Esophagus muscularis mucosa (tissue), 4 donors: ENCODE measurements around the gene NPPB. TPM values are rescaled to one million over a fixed set of nuclear protein-coding genes. Genes with fewer than 3 reads are reported as not detected.

Experiments
- DNase-seq: peaks from one replicate; pipeline ENCODE4 v3.0.0-alpha.2; 2017; ENCODE audit errors: extremely low spot score
- H3K27ac ChIP-seq, 4 donors: fragments of 200-600 bp; sonication (generic); replicated peaks in 1 of 4; 1 replicate in 3 of 4; 2 replicates in 1 of 4; pipeline ENCODE4 v1.5.1; 2016 to 2019; ENCODE audit warnings: mild to moderate bottlenecking in 1 of 4
- H3K27me3 ChIP-seq, 4 donors: fragments of 200-600 bp; sonication (generic); one replicate each; pipeline versions ENCODE4 v1.5.1 to v1.6.0; 2016 to 2019
- H3K36me3 ChIP-seq, 4 donors: fragments of 200-600 bp; sonication (generic); one replicate each; pipeline ENCODE4 v1.5.1; 2016 to 2019
- H3K4me1 ChIP-seq, 4 donors: fragments of 200-600 bp; sonication (generic); one replicate each; pipeline ENCODE4 v1.5.1; 2016 to 2019
- H3K4me3 ChIP-seq, 4 donors: fragments of 200-600 bp; sonication (generic); 1 replicate in 2 of 4; 2 replicates in 2 of 4; pipeline ENCODE4 v1.5.1; 2016 to 2019; ENCODE audit warnings: mild to moderate bottlenecking in 4 of 4, moderate library complexity in 1 of 4
- H3K9me3 ChIP-seq, 4 donors: fragments of 200-600 bp; sonication (generic); 1 replicate in 3 of 4; 2 replicates in 1 of 4; pipeline ENCODE4 v1.5.1; 2016 to 2019
- CTCF ChIP-seq, 3 experiments: fragments of 200-600 bp in 2 of 3; fragments of 450-650 bp in 1 of 3; sonication (generic) in 2 of 3; IDR thresholded peaks; one replicate each; pipeline ENCODE4 v1.5.1; 2017 to 2019; ENCODE audit warnings: antibody characterized with exemption in 3 of 3, mild to moderate bottlenecking in 2 of 3, moderate library complexity in 1 of 3
- EP300 ChIP-seq: sonication (generic); formaldehyde crosslinking; IDR thresholded peaks from one replicate; pipeline ENCODE4 v1.6.1; 2017; ENCODE audit warnings: antibody characterized with exemption
- POLR2A ChIP-seq: fragments of 450-650 bp; IDR thresholded peaks from one replicate; pipeline ENCODE4 v1.6.1; 2017; ENCODE audit warnings: antibody characterized with exemption, moderate library complexity, mild to moderate bottlenecking, low read depth
- POLR2AphosphoS5 ChIP-seq, 2 donors: sonication (generic); formaldehyde crosslinking; IDR thresholded peaks; one replicate each; pipeline ENCODE4 v1.6.1; 2017; ENCODE audit warnings: antibody characterized with exemption in 2 of 2
- WGBS: methylation state at CpG from one replicate; pipeline ENCODE4 v1.1.5; 2018; 5-methylcytosine and 5-hydroxymethylcytosine counted together
- intact Hi-C: fragments of 100-400 bp; cut with DNase I; formaldehyde crosslinking; loops from one replicate; pipeline ENCODE4 v1.15.1; 2023
- total RNA-seq, 4 donors: library from RNA; depleted of rRNA; stranded (reverse); fragments of >200 nt; gene quantifications; one replicate each; pipeline versions ENCODE4 v1.1.0 to v1.2.1, GENCODE V29; 2016

Gene NPPB
- total RNA-seq, 4 donors from 2014 or later: not detected

- no peaks in the 10 kb centered on the region for H3K27me3 ChIP-seq
- TF ChIP-seq EP300 (no peak), POLR2A (no peak), POLR2AphosphoS5 (IDR thresholded peaks at IDR 0.05) (no peak), CTCF (IDR thresholded peaks at IDR 0.05) (no peak)
- DNase-seq: no peak
- no peaks in the 10 kb centered on the region for H3K9me3 ChIP-seq
- intact Hi-C loops: no loop called here
- peaks cover 53 to 95% (median 87%) of the 10 kb centered on the region in 4 donors for H3K36me3 ChIP-seq
- WGBS: 75% methylated on average over 13 of the region's 17 CpGs
- H3K27ac ChIP-seq: no peak overlapping the region
- H3K4me3 ChIP-seq: no peak overlapping the region
- peaks cover 0 to 8% (median 3%) of the 10 kb centered on the region in 4 donors for H3K4me1 ChIP-seq
These were observed 17.2 kb downstream of the NPPB start for GRCh38 chr1:11841245-11842153.

- H3K27me3 ChIP-seq: no peaks in the 10 kb centered on the region
- no peak overlapping the region for H3K4me3 ChIP-seq
- no peak for DNase-seq
- peaks cover 0 to 8% (median 3%) of the 10 kb centered on the region in 4 donors for H3K4me1 ChIP-seq
- H3K36me3 ChIP-seq: peaks cover 68 to 98% (median 96%) of the 10 kb centered on the region in 4 donors
- 96% methylated on average over 17 of the region's 20 CpGs for WGBS
- no peak overlapping the region for H3K27ac ChIP-seq
- no peaks in the 10 kb centered on the region for H3K9me3 ChIP-seq
- intact Hi-C loops: loop anchor here (2.0 to 5.0 kb wide), 3 partner anchors 55 to 192 kb away; no protein-coding TSS in a partner anchor
- TF ChIP-seq EP300 (no peak), CTCF (IDR thresholded peaks at IDR 0.05) (no peak), POLR2A (no peak), POLR2AphosphoS5 (IDR thresholded peaks at IDR 0.05) (no peak)
These were observed 18.7 kb downstream of the NPPB start for GRCh38 chr1:11839727-11840705.

- DNase-seq: no peak
- TF ChIP-seq POLR2A: no peak
- TF ChIP-seq CTCF (IDR thresholded peaks at IDR 0.05): peak; percentile 92 to 99 (median 98)
- TF ChIP-seq POLR2AphosphoS5 (IDR thresholded peaks at IDR 0.05): peak; percentile 31 to 64
- Histone ChIP-seq H3K9me3 (no peaks in the 10 kb centered on the region), H3K4me3 (no peak overlapping the region), H3K27ac (no peak overlapping the region), H3K4me1 (peaks cover 0 to 8% (median 3%) of the 10 kb centered on the region in 4 donors), H3K27me3 (no peaks in the 10 kb centered on the region), H3K36me3 (peaks cover 77 to 98% (median 97%) of the 10 kb centered on the region in 4 donors)
- intact Hi-C loops: loop anchor here (1.0 to 5.0 kb wide), 4 partner anchors 56 to 194 kb away; no protein-coding TSS in a partner anchor
- 52% methylated on average over 29 of the region's 40 CpGs for WGBS
These were observed 20.1 kb downstream of the NPPB start for GRCh38 chr1:11838349-11839272.
